HG02610 (cell line): ENCODE results near the gene CDC42EP5.

Experiments
- ATAC-seq: cut with Tn5 transposase; IDR thresholded peaks from one replicate; pipeline ENCODE4 v1.9.1; 2021; ENCODE audit warnings: mild to moderate bottlenecking, moderate library complexity; ENCODE audit not compliant: unreplicated experiment

The CDC42EP5 gene

DNA sequence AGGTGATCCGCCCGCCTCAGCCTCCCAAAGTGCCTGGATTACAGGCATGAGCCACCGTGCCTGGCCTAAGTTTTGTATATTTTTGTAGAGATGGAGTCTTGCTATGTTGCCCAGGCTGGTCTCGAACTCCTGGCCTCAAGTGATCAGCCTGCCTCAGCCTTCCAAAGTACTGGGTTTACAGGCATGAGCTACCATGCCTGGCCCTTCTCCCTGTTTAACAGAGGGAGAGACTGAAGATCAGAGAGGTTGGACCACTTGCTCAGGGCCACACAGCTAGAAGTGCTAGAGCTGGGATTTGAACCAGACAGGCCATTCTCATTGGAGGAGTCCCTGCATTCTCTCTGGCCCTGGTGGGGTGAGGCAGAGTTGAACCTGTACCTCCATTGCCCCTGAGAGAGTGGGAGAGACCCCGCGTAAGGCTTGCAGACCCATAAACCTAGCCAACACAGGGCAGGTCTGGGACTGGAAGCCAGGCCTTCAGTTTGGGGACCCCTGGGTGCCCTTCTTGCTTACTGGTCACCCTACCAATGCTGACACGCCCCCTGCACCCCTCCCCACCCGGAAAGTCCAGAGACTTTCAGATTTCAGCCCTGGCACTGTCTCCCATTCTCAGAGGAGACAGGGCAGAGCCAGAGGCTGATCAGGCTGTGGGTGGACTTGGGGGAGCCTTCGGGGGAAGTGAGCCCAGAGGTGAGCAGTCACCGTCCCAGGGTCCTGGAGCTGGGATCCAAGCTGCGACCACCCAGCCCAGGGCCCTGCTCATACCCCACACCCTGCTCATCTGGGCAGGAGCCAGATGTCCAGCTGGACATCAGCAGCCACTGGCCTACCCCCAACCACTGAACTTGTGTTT, 44.5 kb downstream of the CDC42EP5 start:
- ATAC-seq, result no peak

DNA sequence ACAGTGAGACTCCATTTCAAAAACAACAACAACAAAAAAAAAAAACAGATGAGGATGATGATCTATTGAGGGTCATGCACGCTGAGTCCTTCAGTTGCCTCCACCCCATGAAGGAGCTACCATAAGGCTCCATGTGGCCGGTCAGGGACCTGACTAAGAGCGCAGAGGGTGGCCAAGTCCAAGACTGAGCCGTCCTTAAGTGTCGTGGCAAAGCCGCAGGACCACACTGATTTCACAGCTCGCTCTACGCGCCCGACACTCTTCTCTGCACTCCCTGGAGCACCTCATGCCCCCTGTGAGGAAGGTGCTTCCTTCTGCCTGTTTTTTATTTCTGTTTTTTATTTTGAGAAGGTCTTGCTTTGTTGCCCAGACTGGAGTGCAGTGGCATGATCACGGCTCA, 45.5 kb downstream of the CDC42EP5 start:
- ATAC-seq, result no peak

DNA sequence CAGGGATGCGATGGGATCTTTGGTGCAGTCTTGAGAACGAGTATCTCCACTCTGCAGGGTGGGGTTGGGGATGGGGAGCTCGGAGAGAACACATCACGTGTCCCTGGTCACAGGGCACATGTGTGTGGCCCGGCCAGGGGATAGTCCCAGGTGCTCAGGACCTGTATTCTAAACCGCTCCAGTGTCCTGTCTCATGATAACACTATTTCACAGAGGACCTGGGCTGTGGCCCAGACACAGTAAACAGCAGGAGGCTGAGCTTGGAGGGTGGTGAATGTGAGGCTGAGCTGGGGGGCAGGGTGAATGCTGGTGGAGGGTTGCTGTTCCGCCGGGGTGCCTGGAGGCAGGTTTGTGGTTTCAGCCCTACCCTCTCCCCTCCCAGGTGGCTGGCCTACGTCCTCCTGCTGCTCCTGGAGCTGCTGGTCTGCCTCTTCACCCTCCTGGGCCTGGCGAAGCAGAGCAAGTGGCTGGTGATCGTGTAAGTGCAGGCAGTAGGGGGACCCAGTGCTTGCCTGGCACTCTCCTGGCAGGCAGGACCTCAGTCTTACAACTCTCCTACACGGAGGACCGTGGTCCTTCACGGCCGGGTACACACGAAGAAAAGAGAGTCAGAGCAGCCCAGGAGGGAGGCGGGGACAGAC, 46.7 kb downstream of the CDC42EP5 start:
- no peak for ATAC-seq

DNA sequence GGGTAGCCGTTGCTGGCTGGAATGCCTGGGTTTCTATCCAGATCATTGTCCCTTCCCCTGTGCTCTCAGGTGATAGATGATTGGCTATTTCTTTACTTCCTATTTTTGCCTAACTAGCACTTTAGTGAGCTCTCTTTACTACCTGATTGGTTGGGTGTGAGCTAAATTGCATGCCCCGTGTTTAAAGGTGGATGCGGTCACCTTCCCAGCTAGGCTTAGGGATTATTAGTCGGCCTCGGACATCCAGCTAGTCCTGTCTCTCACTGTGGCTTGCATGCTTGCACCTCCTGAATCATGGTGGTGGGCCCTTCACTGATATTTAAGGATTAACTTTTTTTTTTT, 47.7 kb downstream of the CDC42EP5 start:
- no peak for ATAC-seq

DNA sequence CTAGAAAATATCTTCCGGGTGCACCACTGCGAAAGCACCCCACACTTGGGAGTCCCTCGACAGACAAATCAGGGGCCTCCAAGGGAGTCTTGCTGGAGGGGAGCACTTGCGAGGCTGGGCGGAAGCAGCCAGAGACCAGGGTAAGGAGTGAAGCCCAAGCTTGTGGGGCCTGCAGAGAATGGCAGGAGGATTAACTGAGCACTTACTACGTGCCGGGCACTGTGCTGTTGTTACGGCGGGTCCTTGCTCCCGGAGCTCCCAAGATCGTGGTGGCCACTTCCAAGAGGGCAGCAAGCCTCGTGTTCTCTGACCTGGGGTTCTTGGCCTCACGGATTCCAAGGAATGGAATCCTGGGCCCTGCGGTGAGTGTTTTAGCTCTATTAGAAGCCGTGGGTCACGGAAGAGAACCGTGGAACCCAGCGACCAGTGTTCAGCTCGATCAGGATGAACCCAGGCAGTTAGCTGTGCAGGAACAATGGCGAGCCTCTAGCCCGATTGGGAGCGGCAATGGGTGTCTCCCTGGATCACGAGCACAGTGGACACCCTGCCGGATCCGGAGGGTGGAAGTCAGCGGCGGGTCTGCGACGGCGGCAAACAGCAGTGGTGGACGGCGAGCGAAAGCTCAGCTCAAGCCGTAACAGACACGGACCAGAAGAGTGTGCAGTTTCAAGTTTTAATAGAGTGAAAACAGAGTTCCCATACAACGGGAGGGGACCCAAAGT, 48.3 kb downstream of the CDC42EP5 start:
- no peak for ATAC-seq

DNA sequence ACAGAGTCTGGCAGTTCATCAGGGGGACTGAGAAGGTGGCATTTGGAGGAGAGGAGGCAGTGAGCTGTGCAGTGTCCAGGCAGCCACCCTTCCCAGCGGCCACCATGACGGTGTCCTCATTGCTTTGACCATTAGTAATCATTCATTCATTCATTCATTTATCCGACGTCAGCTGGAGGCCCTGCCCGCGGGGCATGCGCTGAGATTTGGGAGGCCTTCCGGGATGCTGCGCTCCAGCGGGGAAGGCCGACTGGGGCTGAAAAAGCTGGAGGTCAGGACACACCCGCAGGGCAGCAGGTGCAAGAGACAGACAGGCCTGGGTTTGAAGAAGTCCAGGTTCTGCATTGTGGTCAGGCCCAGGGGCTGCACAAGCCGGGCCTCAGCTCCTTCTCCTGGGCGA, 48.9 kb downstream of the CDC42EP5 start:
- ATAC-seq, result no peak

DNA sequence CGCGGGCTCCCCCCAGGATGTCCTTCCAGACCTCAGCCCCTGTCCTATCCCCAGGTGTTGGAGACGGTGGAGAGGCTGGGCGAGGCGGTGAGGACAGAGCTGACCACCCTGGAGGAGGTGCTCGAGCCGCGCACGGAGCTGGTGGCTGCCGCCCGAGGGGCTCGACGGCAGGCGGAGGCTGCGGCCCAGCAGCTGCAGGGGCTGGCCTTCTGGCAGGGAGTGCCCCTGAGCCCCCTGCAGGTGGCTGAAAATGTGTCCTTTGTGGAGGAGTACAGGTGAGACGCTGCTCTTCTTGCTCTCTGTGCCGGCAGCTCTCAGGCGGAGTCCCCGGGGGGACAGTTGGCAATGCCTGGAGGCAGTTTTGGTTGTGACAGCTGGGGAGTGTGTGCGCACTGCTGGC, 51.0 kb downstream of the CDC42EP5 start:
- ATAC-seq, result no peak

DNA sequence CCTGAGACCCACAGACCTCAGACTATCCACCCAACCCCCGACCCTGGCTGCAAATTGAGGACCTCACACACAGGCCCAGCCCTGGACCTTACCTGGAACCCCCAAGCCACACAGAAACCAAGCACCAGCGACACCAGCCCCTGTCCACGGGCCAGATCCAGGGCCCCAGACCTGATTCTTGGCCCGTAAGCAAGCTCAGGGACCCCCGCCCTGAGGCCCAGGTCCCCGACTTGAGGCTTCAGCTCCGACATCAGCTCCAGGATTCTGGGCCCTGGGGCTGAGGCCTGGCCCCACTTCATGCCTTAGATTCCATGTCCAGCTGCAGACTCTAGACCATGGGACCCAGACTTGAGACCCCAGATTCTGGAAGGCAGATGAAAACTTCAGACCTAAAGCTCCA, 51.6 kb downstream of the CDC42EP5 start:
- no peak for ATAC-seq

DNA sequence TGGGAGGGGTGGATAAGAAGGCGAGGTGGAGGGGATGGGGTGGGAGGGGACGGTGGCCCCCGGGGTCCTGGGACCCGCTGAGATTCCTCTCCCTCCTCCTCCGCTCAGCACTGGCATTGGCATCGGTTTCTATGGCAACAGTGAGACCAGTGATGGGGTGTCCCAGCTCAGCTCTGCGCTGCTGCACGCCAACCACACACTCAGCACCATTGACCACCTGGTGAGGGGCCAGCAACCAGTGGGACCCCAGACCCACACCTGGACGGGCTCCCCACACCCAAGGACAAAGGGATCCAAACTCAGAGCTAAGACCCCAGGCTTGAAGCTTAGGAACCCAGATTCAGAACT, 52.0 kb downstream of the CDC42EP5 start:
- ATAC-seq, result no peak

DNA sequence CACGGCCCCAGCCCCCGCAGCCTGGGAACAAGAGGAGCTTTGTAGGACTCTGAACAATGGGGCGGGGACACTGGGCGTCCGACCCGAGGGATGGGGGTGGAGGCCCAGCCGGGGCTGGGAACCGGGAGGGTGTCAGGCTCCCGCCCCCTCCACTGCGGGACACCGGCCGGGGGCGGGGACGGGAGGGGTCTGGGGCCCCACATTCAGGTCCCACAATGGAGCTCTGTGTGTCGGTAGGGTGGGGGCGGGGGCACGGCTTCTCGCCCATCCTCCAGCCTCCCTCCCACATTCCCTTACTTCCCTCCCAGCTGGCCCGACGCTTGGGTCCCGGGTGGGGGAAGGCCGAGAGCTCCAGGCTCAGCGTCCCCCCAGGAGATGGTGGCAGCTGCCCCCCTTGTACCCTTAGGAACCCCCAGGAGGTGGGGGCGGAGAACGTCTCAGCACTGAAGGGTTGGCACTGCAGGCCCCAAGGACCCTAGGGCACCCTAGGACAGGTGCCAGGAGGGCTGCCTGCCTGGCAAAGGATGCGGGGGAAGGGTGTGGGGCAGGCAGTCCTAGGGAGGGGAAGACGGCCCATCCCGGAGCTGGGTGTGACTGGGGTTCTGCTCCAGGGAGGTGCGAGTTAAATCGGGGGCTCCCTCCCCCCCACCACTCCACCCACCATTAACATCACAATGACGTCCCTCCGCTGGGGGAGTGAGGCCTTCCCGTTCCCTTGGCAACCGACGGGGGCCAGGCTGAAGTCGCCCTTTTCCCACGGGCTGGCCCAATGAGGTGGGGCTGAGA, 52.5 kb downstream of the CDC42EP5 start:
- no peak for ATAC-seq

DNA sequence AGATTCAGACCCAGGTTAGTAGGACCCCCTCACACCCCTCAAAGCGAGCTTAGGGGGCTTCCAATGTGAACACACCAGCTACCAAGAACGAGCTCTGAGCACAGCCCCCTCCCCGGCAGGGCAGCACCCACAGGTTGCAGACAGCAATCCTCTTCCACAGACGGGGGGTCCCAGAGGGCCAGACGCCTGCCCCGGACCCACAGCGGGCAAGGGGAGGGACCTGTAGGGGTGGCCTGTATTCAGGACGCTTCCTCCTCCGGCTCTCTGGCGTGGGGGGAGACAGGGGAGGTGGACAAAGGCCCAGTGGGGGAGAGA, 53.1 kb downstream of the CDC42EP5 start:
- no peak for ATAC-seq

DNA sequence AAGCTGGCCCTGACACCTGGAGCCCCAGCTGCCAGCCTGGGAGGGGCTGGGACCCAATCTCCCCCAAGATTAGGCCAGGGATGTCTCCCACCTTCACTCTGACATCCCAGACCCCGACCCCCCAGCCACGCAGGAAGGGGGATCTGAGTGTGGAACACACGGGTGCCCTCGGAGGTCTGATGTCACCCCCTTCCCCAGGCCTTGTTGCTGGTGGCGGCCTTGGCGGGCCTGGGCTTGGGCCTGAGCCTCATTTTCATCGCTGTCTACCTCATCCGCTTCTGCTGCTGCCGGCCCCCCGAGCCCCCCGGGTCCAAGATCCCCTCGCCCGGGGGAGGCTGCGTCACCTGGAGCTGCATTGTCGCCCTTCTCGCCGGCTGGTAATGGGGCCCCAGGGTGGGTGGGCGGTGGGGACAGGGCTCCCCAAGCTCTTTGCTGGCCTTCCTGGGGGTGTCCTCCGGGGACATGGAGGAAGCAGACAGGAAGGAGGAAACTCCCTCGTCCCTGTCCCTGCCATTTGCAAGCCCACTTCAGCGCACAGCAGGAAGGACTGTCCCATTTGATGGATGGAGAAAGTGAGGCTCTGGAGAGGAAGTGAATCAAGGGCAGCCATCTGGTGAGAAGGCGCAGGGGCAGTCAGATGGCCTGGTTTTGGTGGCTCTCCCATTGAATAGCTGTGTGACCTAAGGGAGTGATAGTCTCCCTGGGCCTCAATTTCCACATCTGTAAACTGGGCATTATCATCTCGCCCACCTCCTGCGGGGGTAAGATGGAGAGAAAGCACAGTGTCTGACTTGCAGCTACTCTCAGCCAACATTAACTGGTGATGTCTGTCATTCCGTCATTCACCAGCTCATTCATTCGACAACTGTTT, 53.9 kb downstream of the CDC42EP5 start:
- no peak for ATAC-seq

DNA sequence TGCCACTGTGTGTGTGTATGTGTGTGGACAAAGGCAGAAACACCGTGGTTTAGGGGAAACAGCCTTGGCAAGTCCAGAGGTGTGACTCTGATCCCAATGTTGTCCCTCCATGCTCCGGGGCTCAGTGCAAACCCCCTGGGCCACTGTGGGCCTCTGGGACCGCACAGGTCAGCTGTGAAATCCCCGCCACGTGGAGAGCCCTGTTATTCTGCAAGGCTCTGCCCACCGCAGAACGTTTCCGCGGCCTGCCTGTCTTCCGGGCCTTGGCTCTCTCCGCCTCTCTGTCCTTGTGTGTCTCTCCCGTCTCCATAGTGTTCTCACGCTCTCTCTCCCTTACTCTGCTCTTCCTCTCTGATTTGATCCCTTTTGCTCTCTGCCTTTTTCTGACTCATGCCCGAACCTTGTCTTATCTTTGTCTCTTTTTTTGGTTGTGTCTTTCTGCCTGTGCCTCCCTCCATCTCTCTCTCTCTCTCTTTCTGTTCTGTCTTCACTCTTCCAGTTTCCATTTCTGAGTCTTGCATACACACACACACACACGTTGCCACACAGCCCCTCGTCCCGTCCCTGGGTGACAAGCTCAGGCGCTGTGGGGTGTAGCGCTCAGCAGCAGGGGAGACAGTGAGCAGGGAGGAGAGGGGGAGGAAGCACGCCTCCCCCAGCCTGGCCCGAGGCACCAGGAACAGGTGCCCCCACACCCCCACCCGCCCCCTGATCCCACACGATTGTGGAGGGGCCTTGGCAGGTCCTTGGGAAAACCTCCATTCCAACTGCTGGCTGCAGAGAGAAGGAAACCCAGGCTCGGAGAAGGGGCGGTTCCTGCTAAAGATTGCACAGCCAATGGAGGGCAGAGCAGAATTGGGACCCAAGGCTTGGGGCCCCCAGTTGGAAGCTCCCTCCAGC, 54.8 kb downstream of the CDC42EP5 start:
- peak; percentile 42 for ATAC-seq

DNA sequence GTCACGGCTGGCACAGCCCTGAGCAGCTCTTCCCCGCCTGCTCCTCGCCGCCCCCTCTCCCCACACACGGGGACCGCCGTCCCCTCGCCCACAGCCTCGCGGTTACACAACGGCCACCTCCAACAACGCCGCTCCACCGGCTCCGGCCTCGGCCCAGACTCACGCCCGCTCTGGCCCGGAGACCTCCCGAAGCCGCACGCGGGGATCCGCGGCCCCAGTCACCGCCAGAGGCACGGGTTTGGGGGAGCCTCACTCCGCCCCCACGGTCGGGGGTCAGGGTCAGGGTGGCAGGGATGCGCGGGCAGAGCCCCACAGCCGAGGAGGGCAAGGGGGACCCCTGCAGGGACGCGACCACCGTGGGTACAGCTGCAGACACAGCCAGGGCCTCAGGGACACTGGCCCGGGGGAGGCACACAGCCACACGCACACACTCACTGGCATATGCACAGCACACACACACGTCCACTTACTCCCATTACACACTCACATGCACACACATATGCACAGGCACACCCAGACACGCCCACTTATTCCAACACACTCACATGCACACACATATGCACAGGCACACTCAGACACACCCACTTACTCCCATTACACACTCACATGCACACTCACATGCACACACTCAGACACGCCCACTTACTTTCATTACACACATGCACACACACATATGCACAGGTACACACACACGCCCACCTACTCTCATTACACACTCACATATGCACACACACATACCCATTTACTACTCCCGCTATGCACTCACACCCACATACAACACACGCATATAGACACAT, 56.2 kb downstream of the CDC42EP5 start:
- ATAC-seq, result no peak

DNA sequence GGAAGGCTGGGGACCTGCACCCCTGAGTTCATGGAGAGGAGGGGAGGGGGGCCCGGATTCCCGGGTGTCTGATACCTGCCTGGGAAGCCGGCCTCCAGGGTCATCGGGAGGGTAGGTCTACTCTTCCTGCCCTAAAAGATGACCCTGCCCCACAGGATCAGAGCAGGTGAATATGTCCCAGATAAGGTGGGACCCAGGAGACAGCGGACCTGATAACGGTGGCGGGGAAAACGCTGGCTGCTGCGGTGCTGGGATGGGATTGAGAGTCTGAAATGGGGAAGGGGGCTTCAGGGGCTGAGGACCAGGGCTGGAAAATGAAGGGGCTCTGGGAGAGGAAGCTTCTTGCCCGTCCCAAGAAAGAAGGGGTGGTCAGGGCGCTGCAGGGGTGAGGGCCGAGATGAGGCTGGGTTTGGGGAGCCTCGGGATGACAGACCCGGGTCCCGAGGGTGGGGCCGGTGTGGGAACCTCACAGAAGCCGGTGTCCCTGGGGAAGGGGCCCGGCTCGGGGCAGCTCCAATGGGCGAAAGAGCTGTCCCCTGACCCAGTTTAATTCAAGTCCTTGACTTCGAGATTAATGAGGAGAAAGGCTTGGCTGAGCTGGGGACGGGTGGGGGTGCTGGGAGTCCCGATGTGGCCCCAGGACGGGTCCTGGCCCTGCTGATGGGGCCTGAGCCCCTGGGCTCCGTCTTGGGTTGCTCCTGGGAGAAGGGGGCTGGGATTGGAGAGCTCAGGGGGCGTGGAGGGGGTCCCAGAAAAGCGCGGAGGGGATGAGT, 57.0 kb downstream of the CDC42EP5 start:
- no peak for ATAC-seq

DNA sequence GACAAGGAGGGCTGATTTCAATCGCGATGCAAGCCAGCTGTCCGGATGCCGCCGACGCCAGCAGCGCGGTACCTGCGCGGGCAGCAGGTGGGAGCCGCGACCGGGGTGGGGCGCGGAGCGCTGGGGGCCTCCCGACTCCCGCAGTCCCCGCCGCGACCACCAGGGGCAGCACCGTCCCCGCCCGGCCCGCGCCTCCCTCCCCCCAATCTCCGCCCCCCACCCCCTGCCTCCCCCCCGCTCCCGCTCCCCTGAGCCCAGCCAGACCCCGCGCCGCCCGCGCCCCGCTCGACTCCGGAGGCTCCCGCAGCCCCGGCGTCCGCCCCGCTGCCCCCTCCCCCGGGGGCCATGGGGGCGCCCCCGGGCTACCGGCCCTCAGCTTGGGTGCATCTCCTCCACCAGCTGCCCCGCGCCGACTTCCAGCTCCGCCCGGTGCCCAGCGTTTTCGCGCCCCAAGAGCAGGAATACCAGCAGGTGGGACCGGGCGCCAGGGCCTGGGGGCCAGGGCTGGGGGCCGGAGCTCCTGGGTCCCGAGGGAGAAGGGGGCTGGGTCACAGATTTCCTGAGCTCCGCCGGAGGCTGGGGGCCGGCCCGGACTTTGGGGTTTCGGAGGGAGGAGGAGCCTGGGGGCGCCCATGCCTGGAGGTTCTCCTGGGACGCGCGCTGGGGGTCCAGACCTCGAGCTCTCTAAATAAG, 57.7 kb downstream of the CDC42EP5 start, which contains the start of gene TTYH1:
Gene TTYH1, plus strand, starts transcription at position 257 of the 693 bp plus-strand sequence. Its CDS starts 89 bp downstream, at position 346.
- no peak for ATAC-seq
